Measurements from ENCODE around the gene ARL5B.

ARL5B gene

DNA sequence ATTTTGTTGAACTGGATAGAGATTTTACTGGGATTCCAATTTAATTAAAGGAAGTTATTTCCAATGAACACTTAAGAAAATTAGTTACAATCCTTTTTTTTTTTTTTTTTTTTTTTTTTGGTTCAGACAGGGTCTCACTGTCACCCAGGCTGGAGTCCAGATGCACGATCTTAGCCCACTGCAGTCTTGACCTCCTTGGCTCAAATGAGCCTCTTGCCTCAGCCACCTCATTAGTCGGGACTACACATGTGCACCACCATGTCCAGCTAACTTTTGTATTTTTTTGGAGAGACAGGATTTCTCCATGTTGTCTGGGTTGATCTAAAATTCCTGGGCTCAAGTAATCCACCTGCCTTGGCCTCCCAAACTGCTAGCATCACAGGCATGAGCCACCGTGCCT, 2.5 kb upstream of the ARL5B start:
- TF ChIP-seq, protein P1, sequence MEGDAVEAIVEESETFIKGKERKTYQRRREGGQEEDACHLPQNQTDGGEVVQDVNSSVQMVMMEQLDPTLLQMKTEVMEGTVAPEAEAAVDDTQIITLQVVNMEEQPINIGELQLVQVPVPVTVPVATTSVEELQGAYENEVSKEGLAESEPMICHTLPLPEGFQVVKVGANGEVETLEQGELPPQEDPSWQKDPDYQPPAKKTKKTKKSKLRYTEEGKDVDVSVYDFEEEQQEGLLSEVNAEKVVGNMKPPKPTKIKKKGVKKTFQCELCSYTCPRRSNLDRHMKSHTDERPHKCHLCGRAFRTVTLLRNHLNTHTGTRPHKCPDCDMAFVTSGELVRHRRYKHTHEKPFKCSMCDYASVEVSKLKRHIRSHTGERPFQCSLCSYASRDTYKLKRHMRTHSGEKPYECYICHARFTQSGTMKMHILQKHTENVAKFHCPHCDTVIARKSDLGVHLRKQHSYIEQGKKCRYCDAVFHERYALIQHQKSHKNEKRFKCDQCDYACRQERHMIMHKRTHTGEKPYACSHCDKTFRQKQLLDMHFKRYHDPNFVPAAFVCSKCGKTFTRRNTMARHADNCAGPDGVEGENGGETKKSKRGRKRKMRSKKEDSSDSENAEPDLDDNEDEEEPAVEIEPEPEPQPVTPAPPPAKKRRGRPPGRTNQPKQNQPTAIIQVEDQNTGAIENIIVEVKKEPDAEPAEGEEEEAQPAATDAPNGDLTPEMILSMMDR (IDR thresholded peaks at IDR 0.05), result no peak

DNA sequence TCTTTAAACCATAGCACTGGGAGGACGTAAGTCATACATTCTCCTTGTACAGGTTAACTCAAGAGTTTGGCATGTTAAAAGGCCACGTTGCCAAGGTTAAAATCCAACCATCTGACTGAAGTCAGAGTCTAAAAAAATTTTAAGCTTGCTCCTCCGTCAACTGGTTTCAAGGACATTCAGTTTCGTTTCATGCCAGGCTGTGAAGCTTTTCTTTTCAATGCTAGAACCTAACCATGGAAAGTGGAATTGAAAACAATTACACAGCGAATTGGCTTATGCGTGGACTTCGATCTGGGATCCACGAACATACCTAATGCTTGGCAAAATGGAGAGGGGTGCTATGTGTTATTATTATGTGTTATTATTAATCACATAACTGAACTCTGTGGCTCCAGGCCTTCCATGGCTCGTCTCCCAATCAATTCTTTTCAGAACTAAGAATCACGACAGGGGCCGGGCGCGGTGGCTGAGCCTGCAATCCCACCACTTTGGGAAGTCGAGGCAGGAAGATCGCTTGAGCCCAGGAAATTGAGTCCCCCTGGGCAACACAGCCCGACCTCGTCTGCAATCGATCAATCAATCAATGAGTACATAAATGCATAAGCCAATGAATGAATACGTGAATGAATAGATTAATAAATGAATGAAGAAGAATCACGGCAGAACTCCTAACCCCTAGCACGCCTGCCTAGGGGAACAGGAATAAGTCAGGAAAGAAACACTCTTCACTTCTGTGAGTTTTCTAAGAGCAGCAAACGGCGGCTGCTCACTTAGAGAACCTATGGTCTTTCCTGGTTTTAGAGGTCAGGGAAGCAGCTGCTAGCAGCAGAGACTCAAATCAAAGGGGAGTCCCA, 733 bp upstream of the ARL5B start:
- TF ChIP-seq, protein P1 (IDR thresholded peaks at IDR 0.05), result no peak

DNA sequence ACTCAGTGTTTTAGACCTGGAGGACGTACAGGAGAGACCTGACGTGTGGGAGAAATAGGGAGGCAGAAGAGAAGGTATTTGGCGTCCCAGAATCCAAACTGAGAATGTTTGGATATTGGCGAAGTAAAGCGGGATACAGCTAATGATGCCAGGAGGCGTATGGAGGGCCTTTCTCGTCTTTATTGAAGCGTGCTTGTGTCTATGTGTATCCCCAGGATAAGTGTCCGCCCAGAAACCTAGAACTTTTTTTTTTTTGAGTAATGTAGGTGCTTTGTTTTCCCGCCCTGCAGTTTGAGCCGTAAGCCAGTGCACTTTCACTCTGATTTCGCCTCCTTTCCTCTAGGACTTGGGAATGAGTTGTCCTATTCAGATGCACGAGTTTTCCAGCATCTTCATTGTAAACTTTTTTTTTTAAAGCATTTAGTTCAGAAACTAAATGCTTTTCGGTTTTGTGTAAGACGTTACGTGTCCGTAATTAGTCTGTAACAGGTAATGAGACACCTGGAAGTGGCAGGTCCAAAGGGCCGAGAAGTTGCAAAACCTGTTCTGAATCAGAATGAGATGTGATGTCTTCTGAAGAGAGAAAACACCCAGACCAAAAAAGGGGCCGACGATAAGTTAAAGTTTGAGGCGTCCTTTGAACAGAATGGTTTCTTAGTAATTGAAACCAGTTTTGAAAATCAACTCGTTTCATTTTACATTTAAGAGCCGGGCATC, 746 bp downstream of the ARL5B start:
- TF ChIP-seq, protein P1 (IDR thresholded peaks at IDR 0.05), result no peak

DNA sequence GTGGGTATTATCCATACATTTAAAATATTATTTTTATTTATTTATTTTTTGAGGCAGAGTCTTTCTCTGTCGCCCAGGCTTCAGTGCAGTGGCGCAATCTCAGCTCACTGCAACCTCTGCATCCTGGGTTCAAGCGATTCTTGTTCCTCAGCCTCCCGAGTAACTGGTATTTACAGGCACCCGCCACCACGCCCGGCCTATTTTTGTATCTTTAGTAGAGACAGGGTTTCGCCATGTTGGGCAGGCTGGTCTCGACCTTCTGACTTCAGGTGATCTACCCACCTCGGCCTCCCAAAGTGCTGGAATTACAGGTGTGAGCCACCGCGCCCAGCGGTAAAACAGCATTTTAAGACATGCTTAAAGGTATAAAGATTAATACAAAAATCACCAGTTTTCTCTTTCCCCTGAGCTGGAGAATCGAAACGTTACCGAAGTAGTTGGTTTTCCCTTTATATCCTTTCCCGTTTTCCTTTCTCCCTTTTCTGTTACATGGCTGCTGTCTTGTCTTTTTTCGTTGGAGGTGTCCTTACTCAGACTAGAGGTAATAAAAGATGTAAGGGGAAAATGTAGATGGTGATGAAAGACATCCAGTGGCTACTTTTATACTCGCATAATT, 1.7 kb downstream of the ARL5B start:
- TF ChIP-seq, protein P1 (IDR thresholded peaks at IDR 0.05), result no peak

DNA sequence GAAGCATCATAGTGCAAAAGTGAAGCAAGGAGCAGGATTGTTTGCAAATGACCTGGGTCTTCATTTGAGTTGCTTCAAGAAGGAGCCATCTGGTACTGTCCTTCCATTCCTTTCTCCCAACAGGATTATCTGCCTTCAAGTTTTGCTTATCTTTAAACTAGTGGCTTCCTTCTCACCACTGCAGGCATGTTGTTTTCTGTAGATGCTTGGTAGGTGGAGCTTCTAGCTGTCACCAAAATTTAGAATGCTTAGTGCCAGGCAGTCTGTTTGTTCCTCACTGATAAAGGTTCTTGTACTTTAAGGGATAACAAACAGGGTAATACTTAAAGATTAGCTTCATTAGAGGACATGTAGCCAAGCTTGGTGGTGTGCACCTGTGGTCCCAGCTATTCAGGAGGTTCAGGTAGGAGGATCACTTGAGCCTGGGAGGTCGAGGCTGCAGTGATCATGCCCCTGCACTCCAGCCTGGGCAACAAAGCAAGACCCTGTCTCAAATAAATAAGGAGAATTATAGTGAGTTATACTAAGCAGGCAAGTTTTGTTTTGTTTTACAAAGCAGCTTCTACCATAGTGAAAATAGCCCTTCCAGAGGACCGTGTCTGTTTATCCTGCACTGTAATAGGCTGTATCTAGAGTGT, 5.7 kb downstream of the ARL5B start:
- TF ChIP-seq, protein P1 (IDR thresholded peaks at IDR 0.05), result no peak

DNA sequence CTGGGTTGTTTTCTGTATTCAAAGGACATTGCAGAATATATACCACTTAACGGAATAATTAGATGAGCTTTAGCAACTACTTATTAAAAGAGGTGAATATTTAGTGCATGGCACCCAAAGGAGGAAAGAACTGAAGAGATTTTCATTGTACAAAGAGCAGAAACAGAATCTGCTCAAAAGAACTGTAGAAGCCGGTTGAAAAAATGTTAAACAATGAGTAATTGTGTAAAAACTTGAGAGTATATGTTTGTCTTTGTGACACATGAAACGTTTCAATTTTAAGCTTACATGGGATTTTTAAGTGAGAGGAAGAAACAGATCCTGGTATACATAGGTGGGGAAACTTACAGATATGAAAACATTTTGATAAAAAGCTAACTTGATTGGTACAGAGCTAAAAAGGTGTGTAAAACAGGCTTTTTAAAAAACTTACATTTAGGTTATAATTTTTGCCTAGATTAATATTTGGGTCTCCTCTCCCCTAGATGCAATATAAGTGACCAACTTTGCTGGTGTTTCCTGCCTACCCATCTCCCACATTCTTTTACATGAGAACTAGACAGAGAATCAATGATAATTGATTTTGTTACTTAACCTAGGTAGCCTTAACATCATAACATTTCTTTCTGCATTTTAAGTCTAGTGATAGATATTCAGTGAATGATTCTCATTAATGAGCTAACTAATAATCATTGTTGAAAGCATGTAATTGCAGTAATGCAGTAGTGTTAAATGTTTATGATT, 6.8 kb downstream of the ARL5B start:
- TF ChIP-seq, protein P1 (IDR thresholded peaks at IDR 0.05), result no peak

DNA sequence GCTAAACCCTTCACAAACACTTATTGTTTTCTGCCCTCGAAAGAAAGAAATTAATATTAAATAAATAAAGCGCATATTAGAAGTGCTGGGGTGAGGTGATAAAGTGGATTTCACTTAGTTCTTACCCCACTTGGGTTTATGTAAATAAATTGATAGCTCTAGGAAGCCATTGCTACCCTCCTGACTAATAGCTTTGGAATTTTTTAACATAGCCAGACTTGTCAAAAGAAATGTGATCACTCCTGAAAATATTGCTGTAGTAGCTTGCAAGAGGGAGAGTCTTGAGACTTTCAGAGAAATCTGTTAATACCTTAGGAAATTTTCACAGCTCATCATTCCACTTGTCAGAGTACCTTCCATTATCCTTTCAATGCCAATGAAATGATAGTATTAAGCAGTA, 7.6 kb downstream of the ARL5B start:
- TF ChIP-seq, protein P1 (IDR thresholded peaks at IDR 0.05), result no peak

All from LNCAP (cell line).